CD14-positive monocyte (primary cell): ENCODE results near the gene FGD2. TPM values are rescaled to one million over a fixed set of nuclear protein-coding genes. Genes with fewer than 3 reads are reported as not detected.

Experiments
- DNase-seq, 3 donors: peaks; one replicate each; pipeline ENCODE4 v3.0.0-alpha.2; 2011 to 2022
- H2AFZ ChIP-seq: 2 replicates; pipeline ENCODE4 v1.6.0; 2012; ENCODE audit warnings: mild to moderate bottlenecking, low read depth, low read length, inconsistent platforms; ENCODE audit not compliant: insufficient read depth, poor library complexity, severe bottlenecking
- H3K27ac ChIP-seq, 2 donors: 1 replicate in 1 of 2; 2 replicates in 1 of 2; pipeline ENCODE4 v1.5.1; 2012 to 2013; ENCODE audit warnings: low read length in 2 of 2, control low read depth in 1 of 2, inconsistent platforms in 1 of 2, low read depth in 1 of 2, mild to moderate bottlenecking in 1 of 2
- H3K27me3 ChIP-seq, 2 donors: one replicate each; pipeline versions ENCODE4 v1.6.0 to v1.6.1; 2011 to 2013; ENCODE audit warnings: low read length in 2 of 2; ENCODE audit not compliant: control insufficient read depth in 2 of 2, insufficient read depth in 2 of 2
- H3K36me3 ChIP-seq, 2 donors: replicated peaks in 1 of 2; 1 replicate in 1 of 2; 2 replicates in 1 of 2; pipeline versions ENCODE4 v1.5.1 to v1.6.1; 2012 to 2013; ENCODE audit warnings: low read length in 2 of 2, control low read depth in 1 of 2, inconsistent platforms in 1 of 2, mild to moderate bottlenecking in 1 of 2; ENCODE audit not compliant: insufficient read depth in 2 of 2, control insufficient read depth in 1 of 2
- H3K4me1 ChIP-seq, 2 donors: 1 replicate in 1 of 2; 2 replicates in 1 of 2; pipeline versions ENCODE4 v1.5.1 to v1.6.1; 2012 to 2013; ENCODE audit warnings: low read length in 2 of 2, control low read depth in 1 of 2, inconsistent platforms in 1 of 2, mild to moderate bottlenecking in 1 of 2, moderate library complexity in 1 of 2; ENCODE audit not compliant: insufficient read depth in 2 of 2, control insufficient read depth in 1 of 2
- H3K4me2 ChIP-seq: replicated peaks from 2 replicates; pipeline ENCODE3; 2012; ENCODE audit warnings: low read length, moderate library complexity, mild to moderate bottlenecking; ENCODE audit not compliant: poor library complexity, severe bottlenecking; ENCODE audit errors: extremely low read depth
- H3K4me3 ChIP-seq, 3 experiments: fragments of 200-600 bp in 1 of 3; sonication (generic) in 1 of 3; replicated peaks in 1 of 3; 1 replicate in 2 of 3; 2 replicates in 1 of 3; pipeline ENCODE4 v1.5.1; 2011 to 2013; ENCODE audit warnings: low read length in 3 of 3, mild to moderate bottlenecking in 3 of 3, control low read depth in 2 of 3, low read depth in 2 of 3, inconsistent platforms in 1 of 3, moderate library complexity in 1 of 3
- H3K79me2 ChIP-seq: 2 replicates; pipeline ENCODE4 v1.6.0; 2012; ENCODE audit warnings: mild to moderate bottlenecking, control low read depth, inconsistent platforms, low read length, moderate library complexity; ENCODE audit not compliant: insufficient read depth
- H3K9ac ChIP-seq: 2 replicates; pipeline ENCODE4 v1.6.0; 2017; ENCODE audit warnings: low read length, mild to moderate bottlenecking; ENCODE audit not compliant: insufficient read depth, poor library complexity, severe bottlenecking
- H3K9me3 ChIP-seq, 2 donors: replicated peaks in 1 of 2; 1 replicate in 1 of 2; 2 replicates in 1 of 2; pipeline versions ENCODE4 v1.5.1 to v1.6.1; 2012 to 2013; ENCODE audit warnings: low read length in 2 of 2, control low read depth in 1 of 2; ENCODE audit not compliant: control insufficient read depth in 1 of 2, insufficient read depth in 1 of 2
- H4K20me1 ChIP-seq: 2 replicates; pipeline ENCODE4 v1.6.0; 2012; ENCODE audit warnings: mild to moderate bottlenecking, low read length, control low read depth, moderate library complexity; ENCODE audit not compliant: insufficient read depth
- H3K27ac Mint-ChIP-seq, 7 donors: one replicate each; pipeline ENCODE4 v1.8.0; 2020; ENCODE audit warnings: mild to moderate bottlenecking in 7 of 7, mixed read lengths in 7 of 7, moderate library complexity in 6 of 7, inconsistent platforms in 2 of 7
- H3K27me3 Mint-ChIP-seq, 3 donors: one replicate each; pipeline ENCODE4 v1.8.0; 2021 to 2022; ENCODE audit warnings: low read depth in 3 of 3, mild to moderate bottlenecking in 3 of 3, mixed read lengths in 3 of 3, moderate library complexity in 3 of 3, inconsistent platforms in 1 of 3
- H3K36me3 Mint-ChIP-seq, 2 donors: one replicate each; pipeline ENCODE4 v1.8.0; 2020; ENCODE audit warnings: mixed read lengths in 2 of 2, inconsistent platforms in 1 of 2, mild to moderate bottlenecking in 1 of 2
- H3K4me1 Mint-ChIP-seq: one replicate; pipeline ENCODE4 v1.8.0; 2020; ENCODE audit warnings: mild to moderate bottlenecking, mixed read lengths
- H3K4me3 Mint-ChIP-seq, 2 donors: one replicate each; pipeline ENCODE4 v1.8.0; 2020; ENCODE audit warnings: mild to moderate bottlenecking in 2 of 2, mixed read lengths in 2 of 2, moderate library complexity in 1 of 2
- H3K9me3 Mint-ChIP-seq, 7 donors: one replicate each; pipeline ENCODE4 v1.8.0; 2020 to 2022; ENCODE audit warnings: mixed read lengths in 7 of 7, mild to moderate bottlenecking in 6 of 7, moderate library complexity in 6 of 7, inconsistent platforms in 2 of 7
- CTCF ChIP-seq: fragments of 200-600 bp; IDR thresholded peaks from one replicate; pipeline ENCODE4 v1.8.0; 2022; ENCODE audit warnings: antibody characterized with exemption, mild to moderate bottlenecking
- WGBS: methylation state at CpG from one replicate; pipeline ENCODE4 v1.1.5; 2013; ENCODE audit warnings: missing lambda C conversion rate; ENCODE audit not compliant: insufficient coverage; 5-methylcytosine and 5-hydroxymethylcytosine counted together
- intact Hi-C, 2 donors: fragments of 100-400 bp; cut with micrococcal nuclease; formaldehyde crosslinking; loops; one replicate each; pipeline versions ENCODE4 v1.15.0 to v1.15.1; 2023
- polyA plus RNA-seq, 3 donors: library from polyadenylated mRNA; depleted of rRNA in 1 of 3; unstranded in 2 of 3; stranded (reverse) in 1 of 3; fragments of 300-500 nt in 2 of 3; fragments of >200 nt in 1 of 3; fragmentation: Illumina TruSeq in 2 of 3; gene quantifications; 1 replicate in 2 of 3; 2 replicates in 1 of 3; pipeline ENCODE4 v1.2.3, GENCODE V29; 2012 to 2021

The FGD2 gene
- polyA plus RNA-seq, 3 donors = 25.3 to 356 (median 50.0) TPM

GRCh38 chr6:36967757-36968156, 37.7 kb upstream of the FGD2 start:
- H3K36me3 ChIP-seq = peaks cover 59% of the 10 kb centered on the region in 2 donors
- H3K36me3 Mint-ChIP-seq = peaks cover 61 to 62% of the 10 kb centered on the region in 2 donors

GRCh38 chr6:36968266-36968977, 37.0 kb upstream of the FGD2 start:
- Mint-ChIP-seq H3K27me3 (peaks cover 0 to 3% (median 1%) of the 10 kb centered on the region in 3 donors), H3K4me1 (peaks cover 14% of the 10 kb centered on the region), H3K36me3 (peaks cover 67 to 69% of the 10 kb centered on the region in 2 donors), H3K9me3 (no peaks in the 10 kb centered on the region), H3K27ac (peak overlapping the region in 2 of 7 donors; percentile 3 to 79), H3K4me3 (no peak overlapping the region)
- no peak overlapping the region for H3K4me3 ChIP-seq
- H3K36me3 ChIP-seq = peaks cover 66% of the 10 kb centered on the region in 2 donors
- intact Hi-C loops = loop anchor here in 1 of 2 donors (10.0 kb wide), 1 partner anchor 46 kb away; no protein-coding TSS in a partner anchor
- H3K79me2 ChIP-seq = no peaks in the 10 kb centered on the region
- no peak overlapping the region for H3K27ac ChIP-seq
- no peak overlapping the region for H3K9ac ChIP-seq
- 97% methylated on average over 13 of the region's 16 CpGs for WGBS
- H3K27me3 ChIP-seq = no peaks in the 10 kb centered on the region
- no peak for DNase-seq
- no peak overlapping the region for H3K4me2 ChIP-seq
- H3K9me3 ChIP-seq = no peaks in the 10 kb centered on the region
- H4K20me1 ChIP-seq = peaks cover 38% of the 10 kb centered on the region
- no peak overlapping the region for H2AFZ ChIP-seq
- no peak for TF ChIP-seq CTCF
- peaks cover 5 to 11% of the 10 kb centered on the region in 2 donors for H3K4me1 ChIP-seq

More at GRCh38 chr6:36967757-36968156, 37.7 kb upstream of the FGD2 start:
- Histone ChIP-seq H3K27me3 (no peaks in the 10 kb centered on the region), H3K9ac (no peak overlapping the region), H3K4me2 (no peak overlapping the region), H4K20me1 (peaks cover 34% of the 10 kb centered on the region), H3K9me3 (no peaks in the 10 kb centered on the region), H3K4me3 (no peak overlapping the region), H2AFZ (no peak overlapping the region), H3K4me1 (peaks cover 10 to 16% of the 10 kb centered on the region in 2 donors), H3K79me2 (no peaks in the 10 kb centered on the region), H3K27ac (no peak overlapping the region)
- 100% methylated on average over 3 of the region's 4 CpGs for WGBS
- Mint-ChIP-seq H3K4me1 (peaks cover 21% of the 10 kb centered on the region), H3K27ac (peak overlapping the region in 1 of 7 donors; percentile 26), H3K4me3 (no peak overlapping the region), H3K9me3 (no peaks in the 10 kb centered on the region), H3K27me3 (peaks cover 0 to 3% (median 2%) of the 10 kb centered on the region in 3 donors)
- TF ChIP-seq CTCF = no peak
- DNase-seq = no peak
- intact Hi-C loops = loop anchor here in 1 of 2 donors (10.0 kb wide), 1 partner anchor 47 kb away; no protein-coding TSS in a partner anchor
